HG02642 (cell line): Measurements from ENCODE around the gene SNX18.
"Not testable (repeated sequence)": the region's sequence is repeated elsewhere in the genome, so short reads cannot be mapped to it uniquely, and the experiment has no call there.

Experiments used
- ATAC-seq: cut with Tn5 transposase; IDR thresholded peaks from one replicate; pipeline ENCODE4 v1.9.1; 2021; ENCODE audit warnings: mild to moderate bottlenecking; ENCODE audit not compliant: unreplicated experiment, poor library complexity

Gene SNX18

GRCh38 chr5:54517512-54518145, at the start of gene SNX18:
SNX18 (plus strand) TSS chr5:54517759; CDS start chr5:54517953, 194 bp downstream.
- peak; percentile 98 for ATAC-seq

- peak; percentile 78 for ATAC-seq
These were observed 47.9 kb upstream of the SNX18 start for GRCh38 chr5:54469622-54470021.

GRCh38 chr5:54470128-54470527, 47.4 kb upstream of the SNX18 start:
- ATAC-seq: no peak

- ATAC-seq: no peak
These were observed 46.9 kb upstream of the SNX18 start for GRCh38 chr5:54470677-54471076.

GRCh38 chr5:54471398-54471797, 46.2 kb upstream of the SNX18 start:
- ATAC-seq: no peak

GRCh38 chr5:54476682-54477081, 40.9 kb upstream of the SNX18 start:
- no peak for ATAC-seq

- ATAC-seq: no peak
These were observed 39.5 kb upstream of the SNX18 start for GRCh38 chr5:54477941-54478478.

- ATAC-seq: no peak
These were observed 37.3 kb upstream of the SNX18 start for GRCh38 chr5:54480296-54480695.

GRCh38 chr5:54484219-54484894, 33.2 kb upstream of the SNX18 start:
- no peak for ATAC-seq

GRCh38 chr5:54485659-54486058, 31.9 kb upstream of the SNX18 start:
- not testable (repeated sequence) for ATAC-seq

- ATAC-seq: not testable (repeated sequence)
These were observed 27.9 kb upstream of the SNX18 start for GRCh38 chr5:54489648-54489979.

- no peak for ATAC-seq
These were observed 26.2 kb upstream of the SNX18 start for GRCh38 chr5:54491326-54491725.

GRCh38 chr5:54492178-54492577, 25.4 kb upstream of the SNX18 start:
- ATAC-seq: no peak

GRCh38 chr5:54495027-54495426, 22.5 kb upstream of the SNX18 start:
- no peak for ATAC-seq

GRCh38 chr5:54514291-54514690, 3.3 kb upstream of the SNX18 start:
- no peak for ATAC-seq

GRCh38 chr5:54514841-54515432, 2.6 kb upstream of the SNX18 start:
- ATAC-seq: no peak

- ATAC-seq: no peak
These were observed 1.9 kb upstream of the SNX18 start for GRCh38 chr5:54515634-54516033.

GRCh38 chr5:54516051-54516655, 1.4 kb upstream of the SNX18 start:
- no peak for ATAC-seq

- peak; percentile 4 for ATAC-seq
These were observed 416 bp upstream of the SNX18 start for GRCh38 chr5:54517174-54517511.

GRCh38 chr5:54518146-54518817, 723 bp downstream of the SNX18 start:
- ATAC-seq: peak; percentile 27
